ENCODE data around the gene TMEM117. TPM values are rescaled to one million over a fixed set of nuclear protein-coding genes. Genes with fewer than 3 reads are reported as not detected.

TMEM117 gene
- total RNA-seq, 1 donor: 10.8 TPM

DNA sequence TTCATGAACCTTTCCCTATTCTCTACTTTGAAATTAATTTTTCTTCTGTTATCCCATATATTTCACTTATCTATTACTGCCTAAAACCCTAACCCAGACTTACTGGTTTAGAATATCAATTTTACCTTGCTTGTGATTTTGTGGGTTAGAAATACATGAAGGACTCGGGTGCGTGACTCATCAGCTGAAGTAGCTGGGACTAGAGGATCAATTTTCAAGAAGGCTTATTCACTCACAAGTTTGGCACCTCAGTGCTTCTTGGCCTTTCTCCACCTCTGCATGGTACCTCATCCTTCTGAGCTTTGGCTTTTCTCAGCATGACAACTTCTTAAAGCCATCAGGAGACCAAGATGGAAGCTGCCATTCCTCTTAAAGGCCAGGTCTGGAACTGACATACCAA is 57.8 kb downstream of the TMEM117 start:
- TF ChIP-seq, protein P1, sequence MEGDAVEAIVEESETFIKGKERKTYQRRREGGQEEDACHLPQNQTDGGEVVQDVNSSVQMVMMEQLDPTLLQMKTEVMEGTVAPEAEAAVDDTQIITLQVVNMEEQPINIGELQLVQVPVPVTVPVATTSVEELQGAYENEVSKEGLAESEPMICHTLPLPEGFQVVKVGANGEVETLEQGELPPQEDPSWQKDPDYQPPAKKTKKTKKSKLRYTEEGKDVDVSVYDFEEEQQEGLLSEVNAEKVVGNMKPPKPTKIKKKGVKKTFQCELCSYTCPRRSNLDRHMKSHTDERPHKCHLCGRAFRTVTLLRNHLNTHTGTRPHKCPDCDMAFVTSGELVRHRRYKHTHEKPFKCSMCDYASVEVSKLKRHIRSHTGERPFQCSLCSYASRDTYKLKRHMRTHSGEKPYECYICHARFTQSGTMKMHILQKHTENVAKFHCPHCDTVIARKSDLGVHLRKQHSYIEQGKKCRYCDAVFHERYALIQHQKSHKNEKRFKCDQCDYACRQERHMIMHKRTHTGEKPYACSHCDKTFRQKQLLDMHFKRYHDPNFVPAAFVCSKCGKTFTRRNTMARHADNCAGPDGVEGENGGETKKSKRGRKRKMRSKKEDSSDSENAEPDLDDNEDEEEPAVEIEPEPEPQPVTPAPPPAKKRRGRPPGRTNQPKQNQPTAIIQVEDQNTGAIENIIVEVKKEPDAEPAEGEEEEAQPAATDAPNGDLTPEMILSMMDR (IDR thresholded peaks at IDR 0.05; ENCODE audit: insufficient read depth, low read depth, low read length): no peak
- no peak overlapping the region for H3K4me3 ChIP-seq (ENCODE audit: low read depth, low read length)
- DNase-seq (ENCODE audit: low read depth): no peak

DNA sequence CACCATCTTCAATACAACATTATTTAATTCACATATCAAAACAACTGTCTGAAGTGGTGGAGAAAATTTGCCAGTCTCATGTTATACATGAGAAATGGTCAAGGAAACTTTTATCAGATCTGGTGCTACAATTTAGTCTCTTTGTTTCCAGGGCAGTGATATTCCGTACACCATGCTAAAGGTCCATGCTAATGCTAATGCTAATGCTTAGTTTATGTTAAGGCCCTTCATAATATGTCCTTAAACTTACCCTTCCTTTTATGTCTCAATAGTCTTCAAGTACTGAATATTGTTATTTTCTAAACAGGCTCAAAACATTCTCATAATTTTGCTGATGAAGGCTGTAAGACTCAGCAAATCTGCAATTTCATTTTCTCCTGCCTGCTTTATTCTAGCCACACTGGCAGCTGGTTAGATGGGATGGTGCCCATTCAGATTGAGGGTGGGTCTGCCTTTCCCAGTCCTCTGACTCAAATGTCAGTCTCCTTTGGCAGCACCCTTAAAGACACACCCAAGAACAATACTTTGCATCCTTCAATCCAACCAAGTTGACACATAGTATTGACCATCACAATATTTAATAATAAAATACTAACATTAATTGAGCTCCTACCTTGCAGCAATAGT is 59.8 kb downstream of the TMEM117 start:
- no peak overlapping the region for H3K4me3 ChIP-seq (ENCODE audit: low read depth, low read length)
- TF ChIP-seq, protein P1 (IDR thresholded peaks at IDR 0.05; ENCODE audit: insufficient read depth, low read depth, low read length): no peak
- DNase-seq (ENCODE audit: low read depth): no peak

DNA sequence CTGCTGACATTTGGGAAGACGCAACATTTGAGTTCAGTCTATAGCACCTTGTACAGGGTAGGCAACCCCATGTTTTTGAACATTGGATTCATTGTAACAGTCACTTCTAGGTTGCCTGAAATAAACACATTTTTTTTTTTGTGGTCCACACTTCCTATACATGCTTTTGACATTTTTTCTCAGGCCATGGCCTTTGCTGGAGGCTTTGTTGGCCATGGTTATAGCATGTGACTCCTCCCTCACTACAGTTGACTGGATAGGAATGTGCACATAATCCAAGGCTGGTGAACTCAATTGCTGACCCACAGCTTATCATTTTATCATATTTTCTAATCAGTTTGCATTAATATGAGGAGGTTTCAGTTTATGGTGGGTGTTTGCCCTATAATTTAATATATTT is 60.6 kb downstream of the TMEM117 start:
- H3K4me3 ChIP-seq (ENCODE audit: low read depth, low read length): no peak overlapping the region
- DNase-seq (ENCODE audit: low read depth): no peak
- TF ChIP-seq, protein P1 (IDR thresholded peaks at IDR 0.05; ENCODE audit: insufficient read depth, low read depth, low read length): no peak

DNA sequence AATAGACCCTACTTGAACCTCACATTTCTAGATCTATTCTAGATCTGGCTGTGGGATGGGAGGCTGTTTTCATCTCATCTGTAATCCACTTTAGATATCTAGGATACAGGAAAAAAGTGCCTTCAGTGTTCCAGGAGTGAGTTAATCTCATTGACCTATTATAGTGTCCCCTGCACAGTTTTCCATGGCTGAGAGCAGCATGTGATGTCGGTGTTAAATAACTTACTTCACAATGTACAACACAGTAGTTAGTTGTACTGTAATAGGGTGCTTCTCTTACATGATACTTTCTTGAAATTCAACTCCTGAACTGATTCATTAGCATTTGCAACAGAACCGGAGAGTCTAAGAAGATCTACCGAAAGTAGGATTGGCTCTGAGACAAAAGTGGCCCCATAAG is 62.6 kb downstream of the TMEM117 start:
- no peak overlapping the region for H3K4me3 ChIP-seq (ENCODE audit: low read depth, low read length)
- TF ChIP-seq, protein P1 (IDR thresholded peaks at IDR 0.05; ENCODE audit: insufficient read depth, low read depth, low read length): no peak
- no peak for DNase-seq (ENCODE audit: low read depth)

DNA sequence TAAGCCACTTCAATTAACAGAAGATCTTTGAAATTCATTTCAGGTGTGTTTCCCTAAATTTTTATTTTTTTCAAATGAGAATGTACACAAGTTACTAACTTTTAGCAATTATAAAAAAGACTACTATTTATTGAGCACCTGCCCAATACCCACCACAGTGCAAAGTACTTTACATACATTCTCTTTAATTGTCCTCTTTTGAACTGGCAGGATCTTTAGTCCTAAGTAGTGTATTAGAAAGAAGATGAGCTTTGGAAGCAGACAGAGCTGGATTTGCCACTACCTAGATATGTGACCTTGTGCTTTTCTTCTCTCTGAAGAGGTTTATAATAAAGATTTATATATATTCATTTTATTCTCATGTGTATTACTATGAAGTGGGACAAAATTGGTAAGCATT is 63.7 kb downstream of the TMEM117 start:
- H3K4me3 ChIP-seq (ENCODE audit: low read depth, low read length): no peak overlapping the region
- TF ChIP-seq, protein P1 (IDR thresholded peaks at IDR 0.05; ENCODE audit: insufficient read depth, low read depth, low read length): no peak
- DNase-seq (ENCODE audit: low read depth): no peak

DNA sequence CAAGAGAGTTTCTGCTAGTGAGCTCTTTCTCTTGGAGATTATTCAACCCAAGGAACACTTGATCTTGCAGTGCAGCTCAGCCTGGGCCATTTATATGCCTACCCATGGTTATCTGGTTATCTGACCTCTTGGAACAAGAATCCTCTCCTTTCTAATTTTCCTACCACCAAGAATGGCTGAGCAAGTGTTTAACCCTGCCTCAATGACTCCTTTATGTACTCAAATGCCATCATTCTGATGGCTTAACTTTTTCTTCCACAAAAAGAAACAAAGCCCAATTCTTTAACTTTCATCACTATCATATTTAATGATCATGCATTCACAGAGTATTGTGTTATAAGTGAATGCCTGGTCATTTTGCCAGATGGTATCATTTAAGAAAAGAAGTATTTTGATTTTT is 67.8 kb downstream of the TMEM117 start:
- no peak overlapping the region for H3K4me3 ChIP-seq (ENCODE audit: low read depth, low read length)
- TF ChIP-seq, protein P1 (IDR thresholded peaks at IDR 0.05; ENCODE audit: insufficient read depth, low read depth, low read length): no peak
- no peak for DNase-seq (ENCODE audit: low read depth)

DNA sequence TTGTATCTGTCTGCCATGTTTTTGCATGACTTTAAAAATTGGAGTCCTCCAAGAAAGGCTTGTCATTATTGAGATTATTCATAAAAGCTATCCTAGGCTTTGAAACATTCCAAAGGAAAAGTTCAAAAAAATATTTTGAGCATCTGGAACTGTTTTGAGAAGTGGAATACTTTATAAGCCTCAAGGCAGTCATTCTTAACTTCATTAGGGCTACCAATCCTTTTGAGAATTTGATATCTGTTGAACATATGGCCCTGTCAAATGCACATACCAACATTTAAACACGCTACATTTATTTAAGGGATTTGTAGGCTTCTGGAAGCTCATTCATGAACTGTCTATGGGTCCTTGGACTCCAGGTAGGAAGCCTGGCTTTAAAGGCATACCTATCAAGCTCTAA is 77.0 kb downstream of the TMEM117 start:
- TF ChIP-seq, protein P1 (IDR thresholded peaks at IDR 0.05; ENCODE audit: insufficient read depth, low read depth, low read length): no peak
- no peak overlapping the region for H3K4me3 ChIP-seq (ENCODE audit: low read depth, low read length)
- no peak for DNase-seq (ENCODE audit: low read depth)

Data from fibroblast of villous mesenchyme (primary cell).